Neural cell (in vitro differentiated cells): Measurements from ENCODE around the gene ST6GALNAC1.

Experiments
- EP300 ChIP-seq: fragments of 450-650 bp; conservative IDR thresholded peaks from 2 replicates; pipeline ENCODE4 v1.6.1; 2014; ENCODE audit warnings: antibody characterized with exemption, mild to moderate bottlenecking, moderate library complexity; ENCODE audit not compliant: poor library complexity, severe bottlenecking
- EZH2 ChIP-seq: fragments of 200-600, 300-800 bp; shearing (Covaris generic), sonication (generic); IDR thresholded peaks from 2 replicates; pipeline ENCODE4 v1.6.1; 2014; ENCODE audit warnings: antibody characterized with exemption, low read length, borderline replicate concordance, mild to moderate bottlenecking; ENCODE audit not compliant: insufficient read depth, poor library complexity, severe bottlenecking
- MXI1 ChIP-seq: fragments of 450-650 bp; conservative IDR thresholded peaks from 2 replicates; pipeline ENCODE4 v1.6.1; 2014; ENCODE audit warnings: antibody characterized with exemption, mild to moderate bottlenecking; ENCODE audit not compliant: poor library complexity, severe bottlenecking
- POLR2AphosphoS5 ChIP-seq: IDR thresholded peaks from 2 replicates; pipeline ENCODE4 v1.6.1; 2012
- RAD21 ChIP-seq: fragments of 450-650 bp; conservative IDR thresholded peaks from 2 replicates; pipeline ENCODE4 v1.6.1; 2014; ENCODE audit warnings: antibody characterized with exemption, mild to moderate bottlenecking, moderate library complexity
- SMC3 ChIP-seq: fragments of 450-650 bp; conservative IDR thresholded peaks from 2 replicates; pipeline ENCODE4 v1.6.1; 2014; ENCODE audit warnings: antibody characterized with exemption, mild to moderate bottlenecking, moderate library complexity; ENCODE audit not compliant: poor library complexity
- TAF1 ChIP-seq: IDR thresholded peaks from 2 replicates; pipeline ENCODE4 v1.6.1; 2012; ENCODE audit warnings: low read depth
- TF ChIP-seq, protein P1 (sequence below): fragments of 450-650 bp; IDR thresholded peaks from 2 replicates; pipeline ENCODE4 v1.5.1; 2014; ENCODE audit warnings: antibody characterized with exemption, mild to moderate bottlenecking, moderate library complexity; ENCODE audit not compliant: poor library complexity, severe bottlenecking
- TF ChIP-seq, protein P2 (sequence below): IDR thresholded peaks from 2 replicates; pipeline ENCODE4 v1.6.1; 2012; ENCODE audit warnings: borderline replicate concordance

DNA sequence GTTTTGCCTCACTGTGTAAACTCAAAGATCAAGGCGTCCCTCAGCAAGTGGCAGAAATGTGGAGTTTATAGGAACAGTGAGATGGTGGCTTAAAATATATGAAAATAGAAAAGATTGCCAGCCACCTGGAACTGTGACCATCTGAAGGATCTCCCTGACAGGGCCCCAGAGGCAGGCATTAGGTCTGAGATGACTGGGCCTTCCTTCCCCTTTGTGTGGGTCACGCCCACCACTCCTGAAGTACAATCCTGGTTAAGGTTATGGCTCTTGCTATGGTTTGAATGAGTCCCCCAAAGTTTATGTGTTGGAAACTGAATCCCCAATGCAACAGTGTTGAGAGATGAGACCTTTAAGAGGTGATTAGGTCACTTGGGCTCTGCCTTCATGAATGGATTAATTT, 64.3 kb downstream of the ST6GALNAC1 start:
- no peak for TF ChIP-seq RAD21
- TF ChIP-seq, protein P1, sequence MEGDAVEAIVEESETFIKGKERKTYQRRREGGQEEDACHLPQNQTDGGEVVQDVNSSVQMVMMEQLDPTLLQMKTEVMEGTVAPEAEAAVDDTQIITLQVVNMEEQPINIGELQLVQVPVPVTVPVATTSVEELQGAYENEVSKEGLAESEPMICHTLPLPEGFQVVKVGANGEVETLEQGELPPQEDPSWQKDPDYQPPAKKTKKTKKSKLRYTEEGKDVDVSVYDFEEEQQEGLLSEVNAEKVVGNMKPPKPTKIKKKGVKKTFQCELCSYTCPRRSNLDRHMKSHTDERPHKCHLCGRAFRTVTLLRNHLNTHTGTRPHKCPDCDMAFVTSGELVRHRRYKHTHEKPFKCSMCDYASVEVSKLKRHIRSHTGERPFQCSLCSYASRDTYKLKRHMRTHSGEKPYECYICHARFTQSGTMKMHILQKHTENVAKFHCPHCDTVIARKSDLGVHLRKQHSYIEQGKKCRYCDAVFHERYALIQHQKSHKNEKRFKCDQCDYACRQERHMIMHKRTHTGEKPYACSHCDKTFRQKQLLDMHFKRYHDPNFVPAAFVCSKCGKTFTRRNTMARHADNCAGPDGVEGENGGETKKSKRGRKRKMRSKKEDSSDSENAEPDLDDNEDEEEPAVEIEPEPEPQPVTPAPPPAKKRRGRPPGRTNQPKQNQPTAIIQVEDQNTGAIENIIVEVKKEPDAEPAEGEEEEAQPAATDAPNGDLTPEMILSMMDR: no peak
- no peak for TF ChIP-seq MXI1
- no peak for TF ChIP-seq TAF1
- no peak for TF ChIP-seq EZH2
- TF ChIP-seq POLR2AphosphoS5: no peak
- TF ChIP-seq EP300: no peak
- TF ChIP-seq, protein P2, sequence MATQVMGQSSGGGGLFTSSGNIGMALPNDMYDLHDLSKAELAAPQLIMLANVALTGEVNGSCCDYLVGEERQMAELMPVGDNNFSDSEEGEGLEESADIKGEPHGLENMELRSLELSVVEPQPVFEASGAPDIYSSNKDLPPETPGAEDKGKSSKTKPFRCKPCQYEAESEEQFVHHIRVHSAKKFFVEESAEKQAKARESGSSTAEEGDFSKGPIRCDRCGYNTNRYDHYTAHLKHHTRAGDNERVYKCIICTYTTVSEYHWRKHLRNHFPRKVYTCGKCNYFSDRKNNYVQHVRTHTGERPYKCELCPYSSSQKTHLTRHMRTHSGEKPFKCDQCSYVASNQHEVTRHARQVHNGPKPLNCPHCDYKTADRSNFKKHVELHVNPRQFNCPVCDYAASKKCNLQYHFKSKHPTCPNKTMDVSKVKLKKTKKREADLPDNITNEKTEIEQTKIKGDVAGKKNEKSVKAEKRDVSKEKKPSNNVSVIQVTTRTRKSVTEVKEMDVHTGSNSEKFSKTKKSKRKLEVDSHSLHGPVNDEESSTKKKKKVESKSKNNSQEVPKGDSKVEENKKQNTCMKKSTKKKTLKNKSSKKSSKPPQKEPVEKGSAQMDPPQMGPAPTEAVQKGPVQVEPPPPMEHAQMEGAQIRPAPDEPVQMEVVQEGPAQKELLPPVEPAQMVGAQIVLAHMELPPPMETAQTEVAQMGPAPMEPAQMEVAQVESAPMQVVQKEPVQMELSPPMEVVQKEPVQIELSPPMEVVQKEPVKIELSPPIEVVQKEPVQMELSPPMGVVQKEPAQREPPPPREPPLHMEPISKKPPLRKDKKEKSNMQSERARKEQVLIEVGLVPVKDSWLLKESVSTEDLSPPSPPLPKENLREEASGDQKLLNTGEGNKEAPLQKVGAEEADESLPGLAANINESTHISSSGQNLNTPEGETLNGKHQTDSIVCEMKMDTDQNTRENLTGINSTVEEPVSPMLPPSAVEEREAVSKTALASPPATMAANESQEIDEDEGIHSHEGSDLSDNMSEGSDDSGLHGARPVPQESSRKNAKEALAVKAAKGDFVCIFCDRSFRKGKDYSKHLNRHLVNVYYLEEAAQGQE: no peak
- TF ChIP-seq SMC3: no peak
